Right renal pelvis (tissue), 4 donors: ENCODE data around the gene MYBPC2. TPM values are rescaled to one million over a fixed set of nuclear protein-coding genes. Genes with fewer than 3 reads are reported as not detected.

Experiments
- DNase-seq, 4 donors: peaks; one replicate each; pipeline ENCODE4 v3.0.0-alpha.2; 2013; ENCODE audit warnings: low read depth in 4 of 4, low spot score in 3 of 4, missing footprints in 1 of 4
- polyA plus RNA-seq, 4 donors: library from polyadenylated mRNA; unstranded; fragments of 120-200 nt; gene quantifications; one replicate each; pipeline ENCODE4 v1.2.1, GENCODE V29; 2013; ENCODE audit not compliant: insufficient read length in 4 of 4

MYBPC2 gene
- polyA plus RNA-seq, 4 donors, result 0.77 to 1.5 (median 0.90) TPM

DNA sequence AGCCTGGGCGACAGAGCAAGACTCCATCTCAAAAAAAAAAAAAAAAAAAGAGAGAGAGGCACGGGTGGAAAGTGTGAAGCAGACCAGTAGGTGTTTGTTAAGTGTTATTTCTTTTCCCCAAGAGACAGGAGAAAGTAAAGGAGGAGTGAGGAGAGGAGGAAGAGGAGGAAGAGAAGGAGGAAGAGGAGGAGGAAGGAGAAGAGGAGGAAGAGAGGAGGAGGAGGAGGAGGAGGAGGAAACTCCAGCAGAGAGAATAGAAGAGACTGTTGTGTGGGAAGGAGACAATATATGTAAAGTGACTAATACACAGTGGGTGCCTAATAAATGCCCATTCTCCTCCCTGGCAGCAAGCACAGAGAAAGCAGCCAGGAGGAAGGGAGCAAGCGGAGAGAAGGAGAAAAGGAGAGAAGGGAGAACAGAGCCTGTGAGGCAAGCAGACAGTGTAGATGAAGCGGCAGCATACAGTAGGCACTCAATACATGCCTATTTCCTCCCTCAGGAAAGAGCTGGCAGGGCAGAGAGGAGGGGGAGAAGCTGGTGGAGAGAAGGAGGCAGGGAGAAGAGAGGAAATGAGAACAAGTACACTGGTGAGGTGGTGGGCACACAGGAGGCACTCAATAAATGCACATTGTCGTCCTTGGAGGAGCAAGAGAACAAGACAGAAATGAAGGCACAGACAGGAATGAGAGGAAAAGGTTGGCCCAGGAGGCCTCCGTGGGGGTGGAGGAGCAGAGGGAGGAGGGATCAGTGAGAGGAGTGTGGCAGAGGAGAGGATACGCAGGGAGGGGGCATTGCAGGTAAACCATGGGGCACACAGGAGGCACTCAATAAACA, 61.7 kb downstream of the MYBPC2 start:
- DNase-seq, result no peak

DNA sequence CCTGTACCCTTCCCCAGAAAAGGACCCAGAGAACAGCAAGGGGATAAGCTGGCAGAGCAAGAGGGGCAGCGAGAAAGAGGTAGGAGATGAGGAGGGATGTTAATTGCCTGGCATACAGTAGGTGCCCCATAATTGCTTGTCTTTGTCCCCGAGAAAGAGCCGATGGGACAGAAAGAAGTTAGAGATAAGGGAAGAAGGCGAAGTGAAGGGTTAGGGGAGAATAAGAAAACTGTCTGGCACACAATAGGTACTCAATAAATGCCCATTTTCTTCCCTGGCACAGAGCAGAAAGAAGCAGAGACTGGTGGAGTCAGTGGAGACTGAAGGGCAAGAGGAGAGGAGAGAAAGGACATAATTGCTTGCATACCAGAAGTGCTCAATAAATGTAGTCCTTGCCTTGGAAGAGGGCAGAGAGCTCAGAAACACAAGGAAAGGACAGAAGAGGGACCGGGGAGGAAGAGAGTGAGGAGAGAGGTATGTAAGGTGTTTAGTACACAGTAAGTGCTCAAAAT, 62.4 kb downstream of the MYBPC2 start:
- no peak for DNase-seq

DNA sequence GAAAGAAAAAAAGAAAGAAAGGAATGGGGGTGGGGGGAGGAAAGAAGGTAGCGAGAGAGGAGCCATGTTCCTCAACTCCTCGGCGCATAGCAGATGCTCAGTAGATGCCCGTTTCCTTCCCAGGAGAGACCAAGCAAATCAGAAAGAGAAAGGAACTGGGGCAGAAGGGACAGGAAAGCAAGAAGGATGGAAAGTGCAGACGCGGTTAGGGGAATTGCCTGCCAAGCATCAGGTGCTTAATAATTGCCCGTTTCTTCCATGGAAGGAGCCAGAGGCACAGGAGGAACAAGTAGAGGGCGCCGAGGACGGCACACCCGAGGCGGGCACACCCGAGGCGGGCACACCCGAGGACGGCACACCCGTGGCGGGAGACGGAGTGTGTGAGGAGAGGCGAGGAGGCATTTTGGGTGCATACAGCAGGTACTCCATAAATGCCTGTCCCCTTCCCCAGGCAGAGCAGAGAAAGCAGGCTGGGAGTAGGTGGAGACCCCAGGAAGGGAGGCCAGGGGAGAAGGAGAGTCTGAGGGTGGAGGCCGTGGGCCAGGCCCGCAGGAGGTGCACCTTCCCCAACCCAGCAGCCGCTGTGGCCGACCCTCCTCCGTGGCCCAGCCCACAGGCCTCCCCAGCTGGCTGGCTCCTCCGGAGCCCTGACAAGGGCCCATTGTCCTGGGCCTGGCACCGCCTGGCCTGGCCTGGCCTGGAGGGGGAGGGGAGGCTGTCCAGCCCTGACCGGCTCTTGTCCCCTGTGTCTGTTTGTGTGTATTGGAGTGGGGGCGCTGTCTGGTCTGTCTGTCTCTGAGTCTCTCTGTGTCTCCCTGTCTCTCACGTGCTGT, 63.7 kb downstream of the MYBPC2 start:
- no peak for DNase-seq

DNA sequence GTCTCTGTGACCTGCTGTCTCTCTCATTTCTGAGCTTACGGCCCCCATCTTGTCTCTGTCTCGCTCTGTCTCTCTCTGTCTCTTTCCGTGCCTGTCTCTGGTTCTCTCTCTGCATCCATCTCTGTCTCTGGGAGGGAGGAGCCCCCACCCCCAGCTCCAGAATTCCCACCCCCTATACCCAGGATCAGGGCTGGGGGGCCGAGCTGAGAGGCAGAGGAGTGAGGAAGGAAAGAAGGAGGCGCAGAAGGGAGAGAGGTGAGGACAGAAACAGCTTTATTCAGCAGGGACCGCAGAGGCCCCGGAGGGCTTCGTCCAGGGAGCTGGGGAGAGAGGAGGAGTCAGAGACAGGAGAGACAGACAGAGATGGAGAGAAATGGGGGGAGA, 64.3 kb downstream of the MYBPC2 start:
- no peak for DNase-seq

DNA sequence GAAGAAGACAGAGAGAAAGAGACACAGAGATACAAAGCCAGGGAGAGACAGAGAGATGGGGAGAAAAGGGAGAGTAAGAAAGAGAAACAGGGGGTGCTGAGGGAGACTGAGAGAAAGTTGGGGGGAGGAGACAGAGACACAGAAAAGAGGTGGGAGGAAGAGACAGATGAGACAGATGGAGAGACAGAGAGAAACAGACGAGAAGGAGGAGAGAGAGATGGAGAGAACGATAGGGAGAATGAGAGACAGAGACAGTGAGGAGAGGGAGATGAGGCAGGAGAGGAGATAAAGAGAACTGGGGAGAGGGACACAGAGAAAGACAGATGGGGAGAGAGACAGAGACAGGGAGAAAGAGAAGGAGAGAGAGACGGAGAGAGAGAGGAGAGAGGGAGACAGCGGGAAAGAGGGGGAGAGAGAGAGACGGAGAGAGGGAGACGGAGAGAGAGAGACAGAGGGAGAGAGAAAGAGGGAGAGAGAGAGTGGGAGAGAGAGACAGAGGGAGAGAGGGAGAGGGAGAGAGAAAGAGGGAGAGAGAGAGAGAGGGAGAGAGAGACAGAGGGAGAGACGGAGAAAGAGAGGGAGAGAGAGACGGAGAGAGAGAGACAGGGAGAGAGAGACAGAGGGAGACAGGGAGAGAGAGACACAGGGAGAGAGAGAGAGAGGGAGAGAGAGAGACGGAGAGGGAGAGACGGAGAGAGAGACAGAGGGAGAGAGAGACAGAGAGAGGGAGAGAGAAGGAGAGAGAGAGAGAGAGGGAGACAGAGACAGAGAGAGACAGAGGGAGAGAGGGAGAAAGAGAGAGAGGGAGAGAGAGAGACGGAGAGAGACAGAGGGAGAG, 65.7 kb downstream of the MYBPC2 start:
- DNase-seq, result no peak

DNA sequence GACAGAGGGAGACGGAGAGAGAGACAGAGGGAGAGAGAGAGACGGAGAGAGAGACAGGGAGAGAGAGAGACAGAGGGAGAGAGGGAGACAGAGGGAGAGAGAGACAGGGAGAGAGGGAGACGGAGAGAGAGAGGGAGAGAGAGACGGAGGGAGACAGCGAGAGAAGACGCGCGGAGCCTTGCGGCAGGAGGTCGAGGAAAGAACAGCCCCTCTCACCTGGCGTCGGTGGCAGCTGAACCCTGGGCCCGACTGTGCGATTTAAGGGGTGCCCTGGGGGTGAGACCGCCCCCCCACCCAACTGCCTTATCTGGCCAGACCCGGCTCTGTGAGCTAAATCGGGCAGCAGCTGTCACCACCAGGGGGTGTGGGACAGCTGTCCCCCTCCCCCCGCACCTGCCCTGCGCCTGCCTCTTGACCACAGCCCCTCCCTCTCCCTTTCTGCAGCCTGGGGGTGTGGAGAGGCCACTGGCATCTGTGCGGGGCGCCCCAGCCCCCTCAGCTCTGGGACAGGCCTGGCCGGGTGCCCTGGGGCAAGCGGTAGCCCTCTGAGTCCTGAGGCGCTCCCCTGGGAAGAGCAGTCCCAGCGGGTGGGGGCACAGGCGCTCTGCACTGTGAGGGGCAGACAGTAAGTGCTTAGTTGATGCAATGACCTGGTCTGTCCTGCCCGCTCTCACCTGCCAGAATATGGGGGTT, 67.5 kb downstream of the MYBPC2 start:
- DNase-seq, result no peak

DNA sequence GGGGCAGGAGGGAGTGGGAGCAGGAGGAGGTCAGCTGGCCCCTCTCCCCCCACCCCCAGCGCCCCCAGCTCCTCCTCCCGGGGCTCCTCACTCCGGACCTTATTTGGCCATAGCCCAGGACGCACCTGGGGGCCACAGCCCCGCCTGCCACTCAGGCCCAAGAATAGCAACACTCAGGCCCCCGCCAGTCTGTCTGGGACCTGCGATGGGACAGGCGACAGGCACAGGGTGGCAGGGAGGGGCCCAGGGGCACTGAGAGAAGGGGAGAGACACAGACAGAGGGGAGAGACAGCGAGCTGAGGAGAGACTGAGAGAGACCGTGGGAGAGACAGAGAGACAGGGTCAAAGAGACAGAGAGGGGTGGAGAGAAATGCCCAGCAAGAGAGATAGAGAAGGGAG, 68.1 kb downstream of the MYBPC2 start:
- DNase-seq, result no peak

DNA sequence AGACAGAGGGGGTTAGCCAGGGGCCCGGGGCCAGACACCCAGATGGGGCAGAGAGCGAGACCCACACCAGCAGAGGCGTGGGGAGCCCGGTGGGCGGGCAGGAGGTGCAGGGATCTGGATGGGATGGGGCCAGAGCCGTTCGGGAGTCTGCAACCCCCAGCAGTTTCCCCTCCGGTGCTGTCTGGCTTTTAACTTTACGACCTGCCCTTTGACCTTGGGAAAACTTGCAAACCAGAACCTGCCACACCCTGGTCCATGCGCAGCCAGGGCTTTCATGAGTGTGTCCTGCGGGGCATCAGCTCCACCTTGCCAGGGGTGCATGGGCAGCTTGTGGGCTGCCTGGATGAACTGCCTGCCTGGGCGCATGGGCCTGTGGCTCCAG, 68.5 kb downstream of the MYBPC2 start:
- DNase-seq, result no peak

DNA sequence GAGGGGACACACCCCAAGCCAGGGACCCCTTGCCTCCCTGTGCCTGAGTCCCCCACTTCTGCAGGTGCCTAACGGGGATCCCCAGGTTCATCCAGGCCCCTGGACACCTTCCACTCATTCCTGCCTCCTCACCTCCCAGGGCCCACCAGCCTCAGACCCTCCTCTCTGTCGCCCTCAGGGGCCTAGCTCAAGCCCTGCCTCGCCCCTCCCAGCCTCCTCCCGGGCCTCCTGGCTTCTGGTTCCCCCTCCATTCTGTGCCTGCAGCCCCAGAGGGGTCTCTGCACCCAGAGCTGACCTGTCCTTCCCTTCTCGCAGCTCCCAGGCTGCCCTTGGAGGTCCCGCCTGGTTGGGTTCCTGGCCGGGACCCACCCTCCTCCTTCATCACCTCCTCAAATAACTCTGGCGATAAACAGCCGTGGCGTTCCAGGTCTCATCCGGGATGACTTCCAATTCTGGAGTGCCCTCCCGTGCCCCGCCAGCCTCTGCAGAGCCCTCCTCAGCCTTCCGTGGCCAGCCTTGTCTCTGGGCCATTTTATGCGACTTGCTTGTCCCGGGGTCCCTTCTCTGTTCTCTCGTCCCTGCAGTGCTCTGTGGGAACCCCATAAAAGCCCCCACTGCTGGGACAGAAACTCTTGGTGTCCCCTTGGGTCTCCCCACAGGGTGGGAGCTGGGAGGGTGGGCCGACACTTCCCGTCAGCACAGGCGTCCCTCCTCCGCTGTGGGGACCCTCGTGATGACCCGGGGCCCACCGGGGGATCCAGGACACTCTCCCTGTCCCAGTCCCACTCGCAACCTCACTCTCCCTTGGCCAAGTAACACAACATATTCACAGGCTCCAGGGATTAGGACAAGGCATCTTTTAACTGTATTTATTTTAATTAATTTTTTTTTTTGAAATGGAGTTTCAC, 69.1 kb downstream of the MYBPC2 start:
- no peak for DNase-seq

DNA sequence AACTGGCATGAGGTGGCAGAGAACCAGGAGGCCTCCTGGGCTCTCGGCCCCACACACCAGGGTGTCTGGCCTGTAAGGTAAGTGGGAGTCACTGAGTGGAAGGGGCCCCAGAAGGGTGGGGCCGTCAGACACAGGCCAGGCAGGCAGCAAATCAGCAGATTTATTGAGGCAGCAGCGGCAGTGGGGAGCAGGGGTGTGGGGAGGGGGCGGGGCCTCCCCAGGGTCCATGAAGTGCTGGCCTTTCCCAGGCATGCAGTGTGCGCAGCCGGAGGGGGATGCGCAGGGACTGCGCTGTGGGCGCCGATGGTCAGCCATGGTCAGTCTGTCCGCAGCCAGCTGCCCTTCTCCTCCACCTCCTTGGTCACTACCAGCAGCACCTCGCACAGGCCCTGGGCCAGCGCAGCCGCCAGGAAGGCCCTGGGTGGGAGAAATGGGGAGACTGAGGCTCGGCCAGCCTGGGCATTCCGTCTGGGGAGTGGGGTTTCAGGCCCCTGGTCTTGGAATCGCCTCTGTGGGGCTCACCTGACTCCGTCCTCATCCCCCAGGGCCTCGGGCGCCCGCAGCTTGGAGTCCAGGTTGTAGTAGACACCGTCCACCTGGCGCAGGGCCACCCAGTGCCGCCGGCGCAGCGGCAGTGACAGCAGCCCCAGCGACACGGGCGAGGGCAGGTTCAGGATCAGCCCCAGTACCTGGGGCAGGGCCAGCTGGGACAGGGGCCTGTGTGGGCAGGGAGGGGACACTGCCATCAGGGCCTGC, 73.3 kb downstream of the MYBPC2 start:
- DNase-seq, result no peak

DNA sequence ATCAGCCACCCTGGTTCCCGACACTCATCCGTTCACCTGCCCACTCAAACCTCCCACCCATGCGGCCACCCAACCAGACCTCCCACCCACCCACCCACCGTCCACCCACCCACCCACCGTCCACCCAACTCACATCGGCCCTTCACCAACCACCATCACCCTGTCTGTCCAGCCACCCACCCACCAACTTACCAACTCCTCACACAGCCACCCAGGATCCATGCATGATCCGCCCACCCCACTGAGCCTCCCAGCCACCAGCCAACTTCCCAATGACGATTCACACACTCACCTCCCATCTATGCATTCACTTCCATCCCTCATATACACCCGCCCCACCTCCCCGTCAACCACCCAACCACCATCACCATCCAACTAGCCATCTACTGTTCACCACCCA, 74.0 kb downstream of the MYBPC2 start:
- DNase-seq, result no peak

DNA sequence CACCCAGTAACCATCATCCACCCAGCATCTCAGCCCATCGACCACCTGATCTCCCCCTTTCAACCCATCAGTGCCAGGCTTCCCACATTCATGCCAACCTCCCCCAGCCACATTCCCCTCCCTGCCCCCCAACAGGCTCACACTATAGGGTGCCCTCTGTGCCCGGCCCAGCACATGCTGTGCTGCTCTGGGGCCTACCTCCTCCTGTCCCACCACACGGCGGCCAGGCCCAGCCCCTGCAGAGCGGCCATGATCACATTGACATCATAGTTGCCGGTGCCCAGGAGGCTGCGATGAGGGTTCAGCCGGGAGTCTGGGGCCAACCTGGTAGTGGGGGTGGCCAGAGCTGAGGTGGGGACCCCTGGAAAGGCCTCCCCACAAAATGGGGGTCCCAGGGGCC, 74.7 kb downstream of the MYBPC2 start:
- DNase-seq, result no peak

DNA sequence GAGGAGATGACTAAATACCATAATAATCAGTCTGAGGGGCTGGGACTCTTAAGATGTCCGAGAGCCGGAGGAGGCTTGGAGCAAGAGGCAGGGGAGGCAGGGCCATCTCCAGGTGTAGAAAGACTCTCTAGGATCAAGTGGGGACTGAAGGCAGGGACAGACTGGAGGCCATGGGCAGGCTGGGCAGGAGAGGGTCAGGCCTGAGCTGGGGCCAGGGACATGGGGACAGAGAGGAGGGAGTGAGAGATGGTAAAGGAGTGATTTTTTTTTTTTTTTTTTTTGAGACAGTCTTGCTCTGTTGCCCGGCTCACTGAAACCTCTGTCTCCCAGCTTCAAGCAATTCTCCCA, 76.1 kb downstream of the MYBPC2 start:
- DNase-seq, result no peak

DNA sequence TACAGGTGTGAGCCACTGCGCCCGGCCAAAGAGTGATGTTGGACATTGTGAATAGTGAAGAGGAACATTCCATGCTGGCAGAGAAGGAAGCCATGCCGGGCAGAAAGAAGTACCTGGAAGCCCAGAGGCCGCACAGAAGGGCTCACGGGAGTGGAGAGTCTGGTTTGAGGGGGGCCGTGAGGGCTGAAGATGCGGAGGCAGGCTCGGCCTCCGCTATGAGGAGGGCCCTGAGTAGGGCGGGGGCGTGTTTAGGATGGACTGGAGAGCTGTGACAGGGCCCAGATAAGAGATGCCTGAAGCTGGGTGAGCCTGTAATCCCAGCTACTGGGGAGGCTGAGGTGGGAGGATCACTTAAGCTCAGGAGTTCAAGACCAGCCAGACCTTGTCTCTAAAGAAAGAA, 76.7 kb downstream of the MYBPC2 start:
- DNase-seq, result no peak

DNA sequence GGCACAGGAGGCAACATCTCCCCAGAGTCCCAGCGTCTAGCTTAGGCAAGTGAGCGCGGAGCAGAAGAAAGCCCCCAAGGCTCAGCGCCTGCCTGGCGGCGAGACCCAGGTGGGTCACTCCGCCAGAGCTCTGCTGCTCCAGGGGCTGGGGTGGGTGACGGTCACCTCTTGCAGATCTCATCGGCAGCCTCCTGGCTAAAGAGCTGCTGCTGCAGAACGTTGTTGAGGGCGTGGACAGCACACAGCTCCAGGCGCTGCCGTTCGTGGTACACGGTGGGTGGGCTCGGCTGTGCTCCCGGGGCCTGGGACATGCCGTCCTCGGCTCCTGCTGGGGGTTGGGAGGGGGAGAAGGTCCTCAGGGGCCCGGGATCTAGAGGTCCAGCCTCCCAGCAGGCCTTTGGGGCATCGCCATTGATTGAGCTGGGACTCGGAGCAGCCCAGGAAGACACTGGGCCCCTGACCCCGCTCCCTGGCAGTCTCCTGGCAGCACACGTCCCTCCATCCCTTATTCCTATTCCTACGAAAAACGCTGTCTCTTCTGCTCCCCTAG, 77.5 kb downstream of the MYBPC2 start:
- DNase-seq, result no peak

DNA sequence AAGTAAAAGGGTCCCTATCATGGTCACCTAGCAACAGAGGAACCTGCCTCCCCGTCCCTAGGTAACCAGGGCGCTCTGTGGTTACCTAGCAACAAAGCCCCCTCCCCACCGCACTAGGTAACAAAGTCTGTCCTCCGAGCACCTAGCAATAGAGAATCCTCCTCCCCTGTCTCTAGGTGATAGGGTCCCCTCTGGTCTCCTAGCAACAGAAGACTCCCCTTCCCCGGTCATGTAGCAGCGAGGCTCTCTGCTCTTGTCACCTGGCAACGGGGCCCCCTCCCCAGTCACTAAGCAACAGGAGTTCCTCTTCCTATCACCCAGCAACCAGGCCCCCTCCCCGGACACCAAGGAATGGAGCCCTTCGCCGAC, 78.0 kb downstream of the MYBPC2 start:
- peak in 1 of 4 donors; percentile 34 for DNase-seq

DNA sequence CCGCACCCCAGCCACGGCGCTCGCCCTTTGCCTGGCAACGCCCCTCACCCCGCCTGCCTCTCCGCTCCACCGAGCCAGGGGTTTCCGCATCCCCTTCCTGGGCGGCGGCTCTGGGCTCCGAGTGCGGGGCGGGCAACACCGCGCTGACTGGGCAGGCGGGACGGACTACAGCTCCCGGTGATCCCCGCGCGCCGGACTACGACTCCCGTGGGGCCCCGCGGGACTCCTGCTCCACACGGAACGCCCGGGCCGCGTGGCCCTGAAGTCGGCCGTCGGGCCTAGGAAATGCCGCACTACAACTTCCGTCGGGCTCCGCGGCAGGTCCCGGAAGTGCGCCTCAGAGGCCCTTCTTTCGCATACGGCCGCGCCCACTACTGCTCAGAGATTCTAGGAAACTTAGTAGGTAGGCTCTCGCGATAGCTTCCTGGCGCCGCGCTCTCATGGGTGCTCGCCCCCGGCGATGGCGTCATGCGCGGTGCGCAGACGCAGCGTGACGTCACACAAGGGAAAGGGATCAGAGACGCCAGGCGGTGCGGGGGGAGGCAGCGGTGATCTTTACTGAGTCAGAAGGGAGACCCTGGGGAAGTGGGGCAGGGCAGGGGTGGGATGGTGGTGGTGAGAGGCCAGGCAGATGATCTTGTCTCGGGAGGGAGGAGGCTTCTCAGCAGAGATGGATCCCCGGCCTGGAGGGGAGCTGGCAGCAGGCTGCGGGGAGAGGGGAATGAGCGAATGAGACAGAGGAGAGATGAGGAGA, 78.6 kb downstream of the MYBPC2 start, which contains the start of gene JOSD2:
Gene JOSD2, minus strand, starts transcription at position 123 of the 754 bp plus-strand sequence. CDS start 760 bp downstream, outside the sequence.
- peak; percentile 97 for DNase-seq
